Neural cell (in vitro differentiated cells): Measurements from ENCODE around the gene TEAD4.

Experiments
- CTCF ChIP-seq: fragments of 450-650 bp; IDR thresholded peaks from 2 replicates; pipeline ENCODE4 v1.5.1; 2014; ENCODE audit warnings: antibody characterized with exemption, mild to moderate bottlenecking, moderate library complexity; ENCODE audit not compliant: poor library complexity, severe bottlenecking
- MXI1 ChIP-seq: fragments of 450-650 bp; conservative IDR thresholded peaks from 2 replicates; pipeline ENCODE4 v1.6.1; 2014; ENCODE audit warnings: antibody characterized with exemption, mild to moderate bottlenecking; ENCODE audit not compliant: poor library complexity, severe bottlenecking
- RAD21 ChIP-seq: fragments of 450-650 bp; conservative IDR thresholded peaks from 2 replicates; pipeline ENCODE4 v1.6.1; 2014; ENCODE audit warnings: antibody characterized with exemption, mild to moderate bottlenecking, moderate library complexity
- TAF1 ChIP-seq: IDR thresholded peaks from 2 replicates; pipeline ENCODE4 v1.6.1; 2012; ENCODE audit warnings: low read depth

DNA sequence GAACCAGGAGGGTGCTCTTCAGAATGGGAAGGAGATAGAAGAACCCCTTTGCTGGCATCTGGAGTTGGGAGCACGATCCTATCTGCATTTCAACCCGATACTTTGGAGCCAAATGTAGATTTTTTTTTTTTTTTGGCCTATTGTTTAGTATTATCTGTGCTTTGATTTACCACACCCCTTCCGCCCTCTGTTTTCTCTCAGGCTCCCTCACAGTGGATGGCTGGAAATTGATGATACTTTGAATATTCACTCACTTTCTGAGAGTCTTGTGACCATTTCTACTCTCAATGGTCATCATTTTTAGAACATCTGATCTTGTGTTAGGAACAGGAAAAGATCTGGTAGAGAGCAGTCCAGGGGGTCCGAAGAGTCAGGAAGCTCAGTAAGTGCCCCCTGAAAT is 127.0 kb downstream of the TEAD4 start:
- TF ChIP-seq RAD21 (no peak), TAF1 (no peak), MXI1 (no peak), CTCF (no peak)
